Measurements from ENCODE around the gene PLIN5.
A peak's percentile ranks its signal among the peaks of the same experiment; 100 is the strongest.

Gene PLIN5

DNA sequence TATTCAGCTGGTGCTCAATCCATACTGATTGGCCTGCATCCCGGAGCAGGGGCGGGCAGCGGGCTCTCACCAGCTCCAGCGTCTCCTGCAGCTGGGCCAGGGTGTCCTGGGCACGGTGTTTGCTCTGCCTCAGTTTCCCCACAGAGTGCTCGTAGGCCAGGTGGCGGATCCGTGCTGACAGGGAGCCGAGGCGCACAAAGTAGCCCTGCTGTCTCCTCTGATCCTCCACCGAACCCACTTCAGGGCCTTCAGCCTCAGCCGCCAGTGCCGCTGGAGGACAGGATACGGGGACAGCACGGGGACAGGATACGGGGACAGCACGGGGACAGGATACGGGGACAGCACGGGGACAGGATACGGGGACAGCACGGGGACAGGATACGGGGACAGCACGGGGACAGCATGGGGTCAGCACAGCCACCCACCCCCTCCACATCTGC is 9.4 kb downstream of the PLIN5 start:
- TF ChIP-seq, protein P1, sequence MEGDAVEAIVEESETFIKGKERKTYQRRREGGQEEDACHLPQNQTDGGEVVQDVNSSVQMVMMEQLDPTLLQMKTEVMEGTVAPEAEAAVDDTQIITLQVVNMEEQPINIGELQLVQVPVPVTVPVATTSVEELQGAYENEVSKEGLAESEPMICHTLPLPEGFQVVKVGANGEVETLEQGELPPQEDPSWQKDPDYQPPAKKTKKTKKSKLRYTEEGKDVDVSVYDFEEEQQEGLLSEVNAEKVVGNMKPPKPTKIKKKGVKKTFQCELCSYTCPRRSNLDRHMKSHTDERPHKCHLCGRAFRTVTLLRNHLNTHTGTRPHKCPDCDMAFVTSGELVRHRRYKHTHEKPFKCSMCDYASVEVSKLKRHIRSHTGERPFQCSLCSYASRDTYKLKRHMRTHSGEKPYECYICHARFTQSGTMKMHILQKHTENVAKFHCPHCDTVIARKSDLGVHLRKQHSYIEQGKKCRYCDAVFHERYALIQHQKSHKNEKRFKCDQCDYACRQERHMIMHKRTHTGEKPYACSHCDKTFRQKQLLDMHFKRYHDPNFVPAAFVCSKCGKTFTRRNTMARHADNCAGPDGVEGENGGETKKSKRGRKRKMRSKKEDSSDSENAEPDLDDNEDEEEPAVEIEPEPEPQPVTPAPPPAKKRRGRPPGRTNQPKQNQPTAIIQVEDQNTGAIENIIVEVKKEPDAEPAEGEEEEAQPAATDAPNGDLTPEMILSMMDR (IDR thresholded peaks at IDR 0.05; ENCODE audit: low read depth, low read length) = no peak
- Histone ChIP-seq H3K4me3 (ENCODE audit: low read depth, low read length) (no peak overlapping the region), H3K27ac (no peak overlapping the region), H3K36me3 (no peaks in the 10 kb centered on the region; the same call in 1 of the 2 replicates), H3K27me3 (ENCODE audit: insufficient read depth, low read depth, severe bottlenecking) (no peaks in the 10 kb centered on the region), H3K9me3 (ENCODE audit: severe bottlenecking) (no peaks in the 10 kb centered on the region)
- DNase-seq = no peak

DNA sequence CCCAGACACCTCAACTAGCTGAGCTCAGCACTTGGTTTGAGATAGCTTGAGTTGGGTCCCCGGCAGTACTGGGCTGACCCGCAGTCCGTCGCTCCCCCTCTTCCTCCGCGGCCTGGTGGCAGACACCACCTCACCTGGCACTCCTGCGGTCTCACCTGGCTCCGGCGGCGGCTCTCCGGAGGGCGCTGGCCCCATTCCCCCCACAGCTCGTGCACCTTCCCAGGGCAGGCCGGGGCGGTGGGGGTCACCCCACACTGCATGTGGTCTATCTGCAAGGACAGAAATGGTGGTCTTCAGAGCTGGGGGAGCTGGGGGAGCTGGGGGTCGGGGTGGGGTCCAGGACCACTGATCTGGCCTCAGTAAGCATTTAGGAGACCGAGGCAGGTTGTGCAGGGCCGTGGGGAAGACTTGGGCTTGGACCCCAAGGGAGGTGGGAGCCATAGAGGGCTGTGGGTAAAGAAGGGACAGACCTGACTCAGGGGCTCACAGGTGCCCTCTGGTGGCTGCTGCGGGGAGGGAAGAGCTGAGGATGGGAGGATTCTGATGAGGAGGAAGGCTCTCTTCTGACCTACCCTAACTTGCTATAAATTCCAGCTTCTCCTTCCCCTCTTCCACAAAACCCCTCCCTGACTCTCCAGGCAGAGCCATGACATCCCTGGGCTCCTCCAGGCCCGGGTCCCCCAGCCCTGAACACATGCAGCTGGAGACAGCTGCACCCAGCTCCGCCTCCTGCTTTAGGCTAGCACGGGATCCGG is 10.0 kb downstream of the PLIN5 start:
- H3K27me3 ChIP-seq (ENCODE audit: insufficient read depth, low read depth, severe bottlenecking) = no peaks in the 10 kb centered on the region
- no peak overlapping the region for H3K27ac ChIP-seq
- TF ChIP-seq, protein P1 (IDR thresholded peaks at IDR 0.05; ENCODE audit: low read depth, low read length) = peak; percentile 94
- no peaks in the 10 kb centered on the region; the same call in 1 of the 2 replicates for H3K36me3 ChIP-seq
- H3K9me3 ChIP-seq (ENCODE audit: severe bottlenecking) = no peaks in the 10 kb centered on the region
- peak; percentile 69 for DNase-seq
- H3K4me3 ChIP-seq (ENCODE audit: low read depth, low read length) = no peak overlapping the region

DNA sequence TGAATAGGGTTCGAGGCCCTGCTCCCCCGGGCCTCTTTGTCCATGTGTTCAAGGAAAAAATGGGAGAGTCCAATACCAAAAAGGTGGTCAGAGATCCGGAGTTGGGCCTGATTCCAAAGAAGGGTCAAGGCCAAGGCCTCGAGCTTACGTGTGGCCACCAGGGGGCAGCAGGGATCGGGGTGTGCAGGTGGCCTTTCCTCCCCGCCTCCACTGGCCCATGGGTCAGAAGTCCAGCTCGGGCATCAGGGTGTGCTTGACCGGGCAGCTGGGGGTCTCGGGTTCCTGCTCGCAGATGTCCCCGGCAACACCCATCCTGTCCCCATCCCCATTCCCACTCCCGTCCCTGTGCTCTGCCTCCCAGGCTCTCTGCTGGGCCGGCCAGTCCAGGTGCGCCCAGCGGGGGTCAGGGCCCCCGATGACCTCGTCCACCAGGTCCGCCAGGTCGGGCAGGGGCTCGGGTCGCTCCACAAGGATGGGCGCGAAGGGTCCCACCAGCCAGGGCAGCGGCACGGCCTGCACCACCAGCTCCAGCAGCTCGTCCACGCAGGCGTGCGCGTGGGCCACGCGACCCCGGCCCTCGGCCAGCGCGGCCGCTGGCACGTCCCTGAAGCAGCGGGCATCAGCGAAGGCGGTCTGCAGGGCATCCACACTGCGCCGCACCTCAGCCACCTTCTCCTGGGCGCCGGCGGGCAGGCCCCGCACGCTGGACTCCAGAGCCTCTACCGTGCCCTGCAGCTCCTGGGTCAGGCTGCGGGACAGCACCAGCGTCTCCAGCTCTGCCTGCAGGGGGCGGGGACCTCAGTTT is 11.5 kb downstream of the PLIN5 start:
- DNase-seq = peak; percentile 68
- H3K27me3 ChIP-seq (ENCODE audit: insufficient read depth, low read depth, severe bottlenecking) = no peaks in the 10 kb centered on the region

DNA sequence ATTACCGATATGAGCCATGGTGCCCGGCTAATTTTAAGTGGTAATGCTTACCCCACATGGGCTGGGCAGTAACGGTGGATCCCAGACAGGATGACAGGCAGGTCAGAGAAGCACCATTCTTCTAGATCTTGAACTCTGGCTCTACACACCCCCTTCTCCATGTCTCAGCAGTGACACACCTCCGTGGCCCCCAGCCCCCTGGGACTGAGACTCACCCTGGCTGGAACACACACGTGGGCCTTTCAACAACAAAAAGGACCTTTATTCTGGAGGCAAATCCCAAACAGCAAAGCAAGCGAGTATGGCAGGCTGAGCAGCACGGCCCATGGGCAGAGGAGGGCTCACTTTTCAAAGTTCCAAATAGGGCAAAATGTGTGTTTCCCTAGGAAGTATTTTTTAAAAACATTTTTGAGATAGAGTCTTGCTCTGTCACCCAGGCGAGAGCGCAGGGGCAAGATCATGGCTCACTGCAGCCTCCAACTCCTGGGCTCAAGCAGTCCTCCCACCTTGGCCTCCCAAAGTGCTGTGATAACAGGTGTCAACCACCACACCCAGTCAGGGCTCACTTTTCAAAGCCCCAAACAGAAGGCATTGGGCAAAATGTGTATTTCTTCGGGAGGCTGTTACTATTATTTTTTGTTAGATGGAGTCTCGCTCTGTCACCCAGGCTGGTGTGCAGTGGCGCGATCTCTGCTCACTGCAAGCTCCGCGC is 12.6 kb downstream of the PLIN5 start:
- TF ChIP-seq, protein P1 (IDR thresholded peaks at IDR 0.05; ENCODE audit: low read depth, low read length) = no peak
- no peak for DNase-seq
- H3K27ac ChIP-seq = no peak overlapping the region

More for the DNA sequence above, 11.5 kb downstream of the PLIN5 start:
- Histone ChIP-seq H3K36me3 (no peaks in the 10 kb centered on the region; the same call in 1 of the 2 replicates), H3K4me3 (ENCODE audit: low read depth, low read length) (no peak overlapping the region), H3K9me3 (ENCODE audit: severe bottlenecking) (peaks cover 2% of the 10 kb centered on the region), H3K27ac (no peak overlapping the region)
- TF ChIP-seq, protein P1 (IDR thresholded peaks at IDR 0.05; ENCODE audit: low read depth, low read length) = peak; percentile 97

DNA sequence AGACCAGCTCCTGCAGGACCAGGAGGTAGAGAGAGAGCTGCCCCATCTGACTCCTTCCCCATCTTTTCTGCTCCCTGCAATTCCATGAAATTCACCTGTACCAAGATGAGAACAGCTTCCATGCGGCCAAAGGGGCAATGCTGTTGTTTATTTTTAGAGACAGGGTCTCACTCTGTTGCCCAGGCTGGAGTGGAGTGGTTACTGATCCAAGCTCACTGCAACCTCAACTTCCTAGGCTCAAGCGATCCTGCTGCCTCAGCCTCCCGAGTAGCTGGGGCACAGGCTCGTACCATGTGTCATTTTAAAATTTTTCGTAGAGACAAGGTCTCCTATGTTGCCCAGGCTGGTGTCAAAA is 13.2 kb downstream of the PLIN5 start:
- TF ChIP-seq, protein P1 (IDR thresholded peaks at IDR 0.05; ENCODE audit: low read depth, low read length) = no peak
- no peaks in the 10 kb centered on the region; the same call in 1 of the 2 replicates for H3K36me3 ChIP-seq
- no peak for DNase-seq

More for the DNA sequence above, 12.6 kb downstream of the PLIN5 start:
- Histone ChIP-seq H3K36me3 (no peaks in the 10 kb centered on the region; the same call in 1 of the 2 replicates), H3K4me3 (ENCODE audit: low read depth, low read length) (no peak overlapping the region), H3K27me3 (ENCODE audit: insufficient read depth, low read depth, severe bottlenecking) (no peaks in the 10 kb centered on the region), H3K9me3 (ENCODE audit: severe bottlenecking) (peaks cover 2% of the 10 kb centered on the region)

More for the DNA sequence above, 13.2 kb downstream of the PLIN5 start:
- H3K27ac ChIP-seq = no peak overlapping the region
- peaks cover 2% of the 10 kb centered on the region for H3K9me3 ChIP-seq (ENCODE audit: severe bottlenecking)
- H3K27me3 ChIP-seq (ENCODE audit: insufficient read depth, low read depth, severe bottlenecking) = no peaks in the 10 kb centered on the region
- no peak overlapping the region for H3K4me3 ChIP-seq (ENCODE audit: low read depth, low read length)
